GM12872 (cell line): ENCODE measurements around the gene PWWP2B.

Experiments used
- TF ChIP-seq, protein P1 (sequence below): IDR thresholded peaks from 3 replicates; pipeline ENCODE4 v1.5.1; 2011; ENCODE audit warnings: low read depth, mild to moderate bottlenecking, low read length, moderate library complexity; ENCODE audit not compliant: insufficient read depth

PWWP2B gene

DNA sequence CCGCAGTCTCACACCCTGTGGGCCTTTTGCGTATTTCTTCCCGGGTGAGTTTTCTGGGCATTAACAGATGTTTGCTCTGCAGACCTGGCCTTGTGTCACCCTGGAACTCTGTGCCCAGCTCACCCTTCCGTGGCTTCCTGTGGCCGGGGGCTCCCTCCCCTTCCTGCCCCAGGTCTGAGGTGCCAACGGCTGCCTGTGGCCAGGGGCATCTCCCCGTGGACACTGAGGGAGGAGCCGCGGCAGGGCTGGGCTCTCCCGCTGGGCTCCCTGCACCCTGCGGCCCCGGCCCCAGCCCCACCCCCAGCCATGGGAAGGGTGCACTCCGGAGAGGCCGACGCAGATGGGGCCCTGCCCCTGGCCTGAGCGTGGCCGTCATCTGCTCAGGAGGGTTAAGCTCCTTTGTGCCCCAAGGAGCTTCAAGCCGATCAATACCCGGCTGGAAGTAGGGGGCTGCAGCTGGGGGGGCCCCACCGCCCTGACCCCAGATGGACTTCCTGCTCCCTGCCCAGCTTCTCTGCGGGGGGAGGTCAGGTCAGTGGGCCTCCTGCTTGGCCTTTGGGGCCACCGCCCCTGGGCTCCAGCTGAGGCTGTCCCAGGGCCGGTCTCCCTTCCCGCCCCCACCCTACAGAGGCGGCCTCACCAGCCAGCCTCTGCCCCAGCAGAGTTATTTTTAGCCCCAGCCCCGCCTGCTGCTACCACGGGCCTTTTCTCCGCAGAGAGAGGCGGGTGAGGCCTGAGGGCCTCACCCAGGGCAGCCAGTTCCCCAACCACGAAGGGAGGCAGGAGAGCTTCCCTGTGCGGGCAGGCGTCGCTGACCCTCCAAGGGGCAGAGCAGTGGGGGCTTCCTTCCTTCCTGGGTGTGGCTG is 24.2 kb downstream of the PWWP2B start:
- TF ChIP-seq, protein P1, sequence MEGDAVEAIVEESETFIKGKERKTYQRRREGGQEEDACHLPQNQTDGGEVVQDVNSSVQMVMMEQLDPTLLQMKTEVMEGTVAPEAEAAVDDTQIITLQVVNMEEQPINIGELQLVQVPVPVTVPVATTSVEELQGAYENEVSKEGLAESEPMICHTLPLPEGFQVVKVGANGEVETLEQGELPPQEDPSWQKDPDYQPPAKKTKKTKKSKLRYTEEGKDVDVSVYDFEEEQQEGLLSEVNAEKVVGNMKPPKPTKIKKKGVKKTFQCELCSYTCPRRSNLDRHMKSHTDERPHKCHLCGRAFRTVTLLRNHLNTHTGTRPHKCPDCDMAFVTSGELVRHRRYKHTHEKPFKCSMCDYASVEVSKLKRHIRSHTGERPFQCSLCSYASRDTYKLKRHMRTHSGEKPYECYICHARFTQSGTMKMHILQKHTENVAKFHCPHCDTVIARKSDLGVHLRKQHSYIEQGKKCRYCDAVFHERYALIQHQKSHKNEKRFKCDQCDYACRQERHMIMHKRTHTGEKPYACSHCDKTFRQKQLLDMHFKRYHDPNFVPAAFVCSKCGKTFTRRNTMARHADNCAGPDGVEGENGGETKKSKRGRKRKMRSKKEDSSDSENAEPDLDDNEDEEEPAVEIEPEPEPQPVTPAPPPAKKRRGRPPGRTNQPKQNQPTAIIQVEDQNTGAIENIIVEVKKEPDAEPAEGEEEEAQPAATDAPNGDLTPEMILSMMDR, result no peak

DNA sequence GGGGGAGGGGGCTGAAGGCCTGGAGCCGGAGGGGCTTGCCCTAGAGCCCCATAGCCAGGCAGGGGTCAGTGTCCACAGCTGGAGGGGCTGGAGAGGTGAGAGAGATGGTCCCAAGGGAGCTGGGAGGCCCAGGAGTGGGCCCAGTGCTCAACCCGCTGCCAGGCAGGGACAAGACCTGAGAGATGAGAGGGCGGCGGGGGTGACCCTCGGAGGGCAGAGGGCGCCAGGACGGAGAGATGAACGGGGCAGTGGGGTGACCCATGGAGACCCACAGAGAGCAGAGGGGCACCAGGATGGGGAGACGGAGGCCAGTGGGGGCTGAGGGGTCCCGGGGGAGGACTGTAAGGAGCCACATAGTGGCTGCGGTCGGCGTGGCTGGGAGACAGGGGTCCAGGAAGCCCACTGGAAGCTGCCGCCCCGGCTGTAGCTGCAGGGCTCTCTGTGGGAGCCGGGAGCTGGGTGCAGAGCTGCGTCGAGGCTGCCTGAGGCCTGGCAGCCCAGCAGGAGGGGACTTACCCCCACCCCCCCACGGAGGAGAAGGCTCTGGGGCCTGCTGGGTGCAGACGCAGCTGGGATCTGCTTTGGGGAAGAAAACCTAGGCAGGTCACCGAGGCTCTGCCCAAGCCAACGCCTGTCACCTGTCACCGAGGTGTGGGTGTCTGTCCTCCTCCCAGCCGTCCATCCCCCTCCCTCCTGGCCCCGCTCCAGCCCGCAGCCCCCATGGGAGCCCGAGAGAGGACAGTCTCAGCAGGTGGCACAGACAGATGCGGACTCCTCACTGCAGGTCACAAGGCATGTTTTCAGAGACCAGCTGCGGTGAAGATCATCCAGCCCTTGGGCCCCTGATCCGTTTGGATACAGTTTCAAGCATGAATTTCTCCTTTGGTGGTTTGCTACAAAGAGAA is 25.1 kb downstream of the PWWP2B start:
- TF ChIP-seq, protein P1, result no peak

DNA sequence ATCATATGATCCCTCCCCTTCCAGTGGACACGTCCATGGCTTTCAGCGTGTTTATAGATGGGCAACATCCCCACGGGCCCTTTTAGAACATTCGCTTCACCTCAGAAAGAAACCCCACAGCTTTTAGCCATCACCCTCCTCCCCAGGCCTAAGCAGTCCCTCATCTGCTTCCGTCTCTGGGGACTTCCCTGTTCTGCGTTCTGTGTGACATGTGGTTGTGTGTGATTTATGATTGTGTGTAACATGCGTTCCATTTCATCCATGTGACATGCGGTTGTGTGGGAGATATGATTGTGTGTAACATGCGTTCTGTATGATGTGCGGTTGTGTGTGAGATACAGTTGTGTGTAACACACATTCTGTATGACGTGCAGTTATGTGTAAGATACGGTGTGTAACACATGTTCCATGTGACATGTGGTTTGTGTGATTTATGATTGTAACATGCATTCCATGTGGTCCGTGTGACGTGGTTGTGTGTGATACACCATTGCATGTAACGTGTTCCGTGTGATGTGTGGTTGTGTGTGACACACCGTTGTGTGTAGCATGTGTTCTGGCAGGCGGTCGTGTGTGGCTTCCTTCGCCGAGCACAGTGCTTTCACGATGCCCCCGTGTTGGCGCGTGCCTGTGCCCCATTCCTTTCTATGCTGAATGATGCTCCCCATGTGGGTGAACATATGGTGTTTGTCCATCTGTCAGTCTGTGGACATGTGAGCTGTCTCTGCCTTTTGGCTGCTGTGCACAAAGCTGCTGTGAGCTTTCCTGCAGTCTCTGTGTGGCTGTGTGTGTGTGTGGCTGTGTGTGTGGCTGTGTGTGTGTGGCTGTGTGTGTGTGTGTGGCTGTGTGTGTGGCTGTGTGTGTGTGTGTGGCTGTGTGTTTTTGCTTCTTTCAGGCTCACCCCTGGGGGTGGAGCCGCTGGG is 26.2 kb downstream of the PWWP2B start:
- TF ChIP-seq, protein P1, result no peak

- TF ChIP-seq, protein P1, result no peak
Measured at GRCh38 chr10:132423966-132424861, 27.2 kb downstream of the PWWP2B start.

- TF ChIP-seq, protein P1, result no peak
Measured at GRCh38 chr10:132425029-132425756, 28.2 kb downstream of the PWWP2B start.

DNA sequence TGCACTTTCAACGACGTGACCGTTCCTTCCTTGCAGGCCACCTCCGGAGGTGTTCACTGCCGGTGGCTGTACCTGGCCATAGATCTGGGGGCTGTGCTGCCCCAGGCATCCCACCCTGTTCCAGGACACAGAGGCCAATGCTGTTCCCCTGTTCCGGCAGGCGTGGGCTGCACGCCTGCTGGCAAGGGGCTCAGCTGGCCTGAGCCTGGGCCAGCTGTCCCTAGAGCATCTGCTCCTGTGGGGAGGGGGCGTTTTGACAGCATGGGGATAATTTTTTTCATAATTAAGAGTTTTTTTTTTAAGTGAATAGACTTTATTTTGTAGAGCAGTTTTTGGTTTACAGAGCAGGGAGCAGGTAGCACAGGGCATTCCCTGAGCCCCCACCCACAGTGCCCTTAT is 28.8 kb downstream of the PWWP2B start:
- TF ChIP-seq, protein P1, result no peak
